HG02623 (cell line): ENCODE measurements around the gene C3orf62.

Source experiments
- ATAC-seq: cut with Tn5 transposase; IDR thresholded peaks from one replicate; pipeline ENCODE4 v1.9.1; 2021; ENCODE audit warnings: moderate library complexity; ENCODE audit not compliant: unreplicated experiment

C3orf62 gene

DNA sequence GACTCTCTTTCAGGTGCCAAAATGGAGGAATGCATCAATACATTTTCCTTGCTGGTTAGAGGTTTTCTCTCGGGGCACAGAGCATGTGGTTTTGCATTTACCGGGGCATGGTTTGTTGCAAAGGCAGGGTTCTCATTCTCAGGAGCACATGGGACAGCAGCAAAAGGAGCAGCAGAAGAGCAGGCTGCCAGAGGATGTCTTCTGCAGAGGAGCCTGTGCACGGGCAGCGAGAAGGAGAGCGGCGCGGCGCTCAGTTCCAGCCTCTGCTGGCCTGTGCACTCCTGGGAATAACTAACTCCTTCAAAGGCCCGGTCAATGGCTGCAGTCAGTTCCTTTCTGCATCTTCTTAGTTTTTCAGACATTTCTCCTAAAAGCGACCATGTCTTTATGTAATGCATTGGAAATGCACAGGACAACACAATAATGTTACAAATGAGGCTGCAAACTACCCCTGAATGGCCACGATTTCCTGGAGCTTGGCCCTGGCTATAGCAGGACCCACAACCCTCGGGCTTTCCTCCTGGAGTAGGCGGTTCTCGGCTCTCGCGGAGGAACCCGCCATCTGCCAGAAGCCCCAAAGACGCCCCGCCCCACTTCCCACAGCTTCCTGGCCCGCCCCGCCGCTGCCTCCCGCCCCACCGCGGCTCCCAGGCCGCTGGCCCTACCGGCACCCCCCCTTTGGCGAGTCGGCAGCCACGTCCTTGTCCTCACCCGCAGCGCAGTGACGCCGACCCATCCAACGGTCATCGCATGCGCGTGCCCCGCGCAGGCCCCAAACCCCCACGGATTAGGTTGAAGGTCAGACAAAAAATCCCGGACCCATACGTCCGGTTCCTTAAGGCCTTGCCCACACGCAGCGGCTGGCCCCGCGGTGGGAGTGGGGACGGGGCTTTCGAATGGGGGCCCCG is at the start of gene C3orf62:
C3orf62 (minus strand) TSS at position 758 of the 908 bp plus-strand sequence; CDS start at position 398, 360 bp downstream.
- no peak for ATAC-seq

DNA sequence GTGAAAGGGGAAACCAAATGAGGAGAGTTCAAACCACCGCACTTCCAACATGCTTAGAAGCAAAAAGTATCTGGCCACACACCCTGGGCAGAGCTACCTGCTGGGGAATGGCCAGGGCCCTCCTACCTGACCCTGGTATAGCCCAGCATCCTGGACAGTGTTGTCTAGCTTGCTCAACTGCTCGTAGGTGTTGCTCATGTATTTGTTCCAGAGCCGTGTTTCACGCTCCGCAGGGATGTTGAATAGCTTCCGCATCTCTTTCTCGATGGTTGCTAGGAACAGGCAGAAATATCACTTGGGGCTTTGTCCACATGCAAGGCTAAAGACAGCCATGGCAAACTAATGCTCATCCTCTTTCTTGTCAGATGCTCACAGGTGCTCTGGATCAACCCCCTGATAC is 47.7 kb upstream of the C3orf62 start:
- ATAC-seq, result no peak

DNA sequence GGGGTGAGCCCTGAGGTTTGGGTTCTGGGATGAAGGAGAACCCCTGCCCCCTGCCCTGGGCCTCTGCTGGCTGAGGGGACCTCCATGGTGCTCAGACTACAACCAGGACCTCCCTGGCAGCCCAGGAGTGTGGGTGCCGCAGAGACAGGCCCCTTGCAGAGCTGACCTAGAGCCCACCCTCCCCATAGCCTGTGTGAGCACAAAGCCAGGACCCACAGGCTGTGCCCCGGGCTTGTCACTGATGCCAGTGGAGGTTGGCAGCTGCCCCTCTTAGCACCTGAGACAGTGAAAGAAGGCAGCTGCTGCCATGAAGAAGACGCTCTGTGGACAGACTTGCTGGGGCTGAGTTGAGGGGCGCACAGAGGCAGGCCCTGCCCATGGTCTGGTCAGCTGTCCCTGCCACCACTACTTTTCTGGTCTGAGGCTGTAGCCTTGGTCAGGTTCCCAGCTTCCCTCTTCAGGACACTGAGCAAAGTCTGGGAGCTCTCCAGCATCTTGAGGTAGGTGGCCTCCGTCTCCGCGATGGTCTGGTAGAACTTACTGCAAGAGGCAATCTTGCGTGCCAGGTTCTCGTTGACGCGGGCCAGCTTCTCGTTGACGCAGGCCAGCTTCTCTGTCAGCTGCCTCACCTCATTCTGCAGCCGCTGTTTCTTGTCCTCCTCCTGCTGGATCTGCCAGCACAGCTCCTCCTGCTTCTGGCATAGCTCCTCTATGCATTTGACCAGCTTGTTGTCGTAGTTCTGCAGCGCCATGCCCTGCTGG is 39.8 kb upstream of the C3orf62 start:
- no peak for ATAC-seq

DNA sequence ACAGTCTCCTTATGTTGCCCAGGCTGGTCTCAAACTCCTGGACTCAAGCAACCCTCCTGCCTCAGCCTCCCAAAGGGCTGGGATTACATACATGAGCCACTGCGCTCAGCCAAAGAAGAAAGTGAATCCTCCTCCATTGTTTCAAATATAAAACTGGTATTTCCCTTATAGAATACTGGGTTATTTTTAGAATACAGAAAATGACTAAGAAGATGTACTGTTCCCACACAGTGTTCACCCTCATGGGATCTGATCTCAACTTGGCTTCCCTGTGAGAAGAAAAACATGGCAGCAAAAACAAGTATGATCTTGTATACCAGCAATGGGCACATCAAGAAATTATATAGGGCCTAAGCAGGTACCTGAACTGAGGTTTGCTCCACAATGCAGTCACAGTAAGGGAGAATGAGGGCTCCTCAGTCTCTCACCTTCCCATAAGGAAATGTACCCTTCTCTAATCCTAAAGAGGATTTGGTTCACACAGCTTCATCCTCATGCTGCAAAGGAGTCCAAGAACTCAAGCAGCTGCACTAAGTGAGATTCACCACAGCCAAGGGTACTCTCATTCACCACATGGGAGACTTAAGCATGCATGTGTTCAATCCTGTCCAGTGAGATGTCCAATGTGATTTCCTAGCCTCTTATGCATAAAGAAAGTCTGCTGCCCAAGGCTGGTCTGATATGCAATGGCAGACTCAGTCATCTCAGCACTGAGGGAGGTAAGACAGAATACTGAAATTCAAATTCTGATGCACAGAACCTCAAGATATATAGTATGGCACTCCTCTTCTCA is 37.1 kb upstream of the C3orf62 start:
- no peak for ATAC-seq

DNA sequence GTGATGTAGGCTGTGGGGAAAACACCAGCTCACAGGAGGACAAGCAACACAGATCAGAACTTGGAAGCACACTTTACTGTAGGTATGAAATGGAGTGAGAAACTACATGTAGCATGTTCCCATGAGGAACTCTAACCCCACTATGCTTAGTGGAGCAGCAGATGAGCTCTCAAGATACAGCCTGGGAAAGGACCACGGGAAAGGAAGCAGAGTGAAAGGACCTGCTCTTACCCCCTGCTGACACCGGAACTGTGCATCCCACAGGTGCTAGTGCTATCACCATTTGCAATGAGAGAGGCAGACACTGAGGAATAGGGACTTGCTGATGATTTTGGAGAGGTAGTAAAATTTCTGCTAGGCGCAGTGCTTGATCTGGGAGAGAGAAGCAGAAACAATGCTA is 34.3 kb upstream of the C3orf62 start:
- no peak for ATAC-seq

DNA sequence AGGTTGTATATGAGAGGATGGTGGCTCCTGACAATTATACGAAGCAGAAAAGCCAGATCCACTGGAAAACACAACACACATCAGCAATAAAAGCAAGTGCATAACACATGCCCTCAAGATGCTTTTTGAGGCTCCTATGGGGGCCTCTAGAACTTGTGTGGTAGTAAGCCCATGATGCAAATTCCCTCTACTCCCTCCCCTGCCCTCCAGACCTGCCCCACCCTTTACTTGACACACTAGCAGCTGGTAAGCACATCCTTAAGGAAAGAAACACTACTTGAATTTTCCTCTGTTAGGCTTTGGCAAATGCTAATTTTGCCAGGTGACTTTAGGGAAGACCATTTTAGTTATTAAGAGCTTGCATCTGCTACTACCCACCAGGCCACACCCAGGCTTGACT is 33.6 kb upstream of the C3orf62 start:
- no peak for ATAC-seq

DNA sequence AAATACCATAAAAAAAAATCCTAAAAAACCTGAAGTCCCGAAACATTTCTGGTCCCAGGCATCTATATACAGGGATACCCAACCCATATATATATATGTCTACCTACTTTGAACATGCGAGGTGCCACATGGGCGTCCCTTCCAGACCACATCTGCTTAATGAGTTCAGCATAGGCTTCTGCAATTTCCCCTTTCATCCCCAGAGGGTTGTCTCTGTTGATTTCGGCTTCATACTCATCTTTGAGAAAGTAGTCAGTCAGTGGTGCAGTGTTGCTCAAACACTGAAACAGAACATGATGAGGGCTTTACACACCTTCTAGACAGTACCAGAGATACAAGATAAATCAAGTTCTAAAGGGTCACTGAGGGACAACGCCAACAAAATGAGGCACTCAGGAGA is 28.6 kb upstream of the C3orf62 start:
- no peak for ATAC-seq

DNA sequence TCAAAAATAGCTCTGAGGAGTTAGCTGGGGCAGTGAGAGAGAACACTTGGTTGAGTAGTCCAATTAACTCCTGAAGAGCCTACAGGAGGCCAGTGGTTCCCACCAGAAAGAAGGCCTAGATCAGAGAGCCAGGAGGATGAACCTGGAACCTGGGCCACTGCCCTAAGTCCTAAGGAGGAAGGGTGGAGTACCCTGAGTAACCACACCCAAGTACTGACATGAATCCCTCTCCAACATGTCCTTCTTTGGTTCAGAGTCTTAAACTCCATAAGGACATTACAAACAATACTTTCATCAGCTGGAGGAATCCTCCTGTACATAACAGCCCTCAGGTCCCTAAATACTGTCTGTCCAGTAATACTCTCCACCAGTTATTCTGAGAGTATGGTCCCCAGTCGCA is 25.6 kb upstream of the C3orf62 start:
- no peak for ATAC-seq

DNA sequence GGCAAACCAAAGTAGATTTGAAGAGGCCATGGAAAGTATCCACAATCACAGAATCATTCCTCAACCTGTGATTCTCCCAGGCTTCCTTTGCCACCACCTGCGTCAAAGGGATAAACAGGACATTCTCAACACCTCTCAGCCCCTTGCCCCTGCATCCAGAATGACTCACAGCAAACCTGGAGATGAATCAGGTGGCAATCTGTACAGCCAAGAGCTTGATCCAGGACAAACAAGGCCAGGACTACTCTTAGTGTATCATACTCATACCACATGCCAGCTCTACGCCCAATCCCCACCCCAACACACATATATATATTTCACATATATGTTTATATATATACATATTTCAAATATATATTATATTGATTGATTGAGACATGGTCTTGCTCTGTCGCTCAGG is 23.6 kb upstream of the C3orf62 start:
- no peak for ATAC-seq

DNA sequence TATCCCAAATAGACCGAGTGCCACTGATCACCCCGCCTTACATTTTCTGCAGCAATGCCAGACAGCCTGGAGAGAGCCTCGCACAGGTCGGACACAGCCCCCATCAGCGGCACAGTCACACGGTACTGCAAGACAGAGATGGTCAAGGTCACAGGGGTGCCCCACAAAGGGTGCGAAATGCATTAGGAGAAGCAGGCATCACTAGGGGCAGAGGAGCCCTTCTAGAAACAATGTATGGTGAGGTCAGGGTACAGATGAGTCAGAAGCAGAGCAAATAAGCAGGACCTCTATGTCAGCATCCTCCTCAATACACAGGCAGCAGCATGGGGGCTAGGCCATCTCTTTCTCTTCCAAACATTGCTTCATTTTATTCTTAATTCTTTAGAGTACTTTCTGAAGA is 21.5 kb upstream of the C3orf62 start:
- ATAC-seq, result no peak

DNA sequence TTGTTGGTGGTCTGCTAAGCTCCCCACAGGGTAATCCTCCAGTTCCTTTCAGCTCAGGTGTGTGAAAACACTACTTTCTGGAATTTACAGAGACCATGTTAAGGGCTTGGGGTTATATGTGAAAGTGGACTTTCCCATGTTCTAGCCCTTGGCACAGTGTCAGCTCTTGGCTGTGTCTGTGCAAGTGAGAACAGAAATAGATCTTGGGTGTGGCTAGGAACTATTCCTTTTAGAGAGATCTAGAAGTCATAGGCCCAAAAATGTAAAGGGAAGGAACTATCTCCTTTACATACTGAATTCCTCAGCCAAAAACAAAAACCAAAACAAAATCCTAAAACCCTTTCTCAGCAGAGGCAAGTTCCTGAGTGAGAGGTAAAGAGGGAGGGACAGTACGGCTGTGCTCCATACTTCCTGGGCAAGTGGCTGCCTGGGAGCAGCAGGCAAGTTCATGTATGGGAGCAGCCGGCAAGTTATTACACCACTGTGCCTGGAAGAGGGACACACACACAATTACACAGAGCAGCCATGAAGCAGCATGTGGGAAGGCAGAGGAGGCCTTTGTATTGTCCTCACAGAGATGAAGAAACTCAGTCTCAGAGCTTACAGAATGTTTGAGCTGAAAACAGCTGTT is 19.9 kb upstream of the C3orf62 start:
- ATAC-seq, result no peak

DNA sequence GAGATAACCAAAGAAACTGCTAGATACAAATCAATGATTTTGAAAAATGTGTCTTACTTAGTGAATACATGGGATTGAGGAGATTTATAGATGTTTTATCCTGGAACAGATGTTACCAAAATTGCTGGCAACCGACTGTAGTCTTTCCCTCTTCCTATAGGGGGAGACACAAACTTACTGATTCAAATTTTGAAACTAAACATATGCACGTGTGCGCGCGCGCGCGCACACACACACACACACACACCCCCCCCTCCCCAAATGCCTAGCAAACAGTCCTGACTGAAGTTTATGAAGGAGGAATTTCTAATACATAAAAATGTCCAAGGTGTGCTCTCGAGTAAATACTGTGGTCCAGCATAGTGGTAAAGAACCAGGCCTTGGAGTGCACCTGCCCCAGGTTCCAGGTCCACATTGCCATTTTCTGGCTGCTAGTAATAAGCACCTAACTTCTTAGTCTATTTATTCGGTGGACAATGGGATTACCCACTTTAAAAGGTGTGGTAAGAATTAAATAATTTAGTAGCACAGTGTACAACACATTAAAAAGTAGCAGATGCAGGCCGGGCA is 18.5 kb upstream of the C3orf62 start:
- ATAC-seq, result no peak

DNA sequence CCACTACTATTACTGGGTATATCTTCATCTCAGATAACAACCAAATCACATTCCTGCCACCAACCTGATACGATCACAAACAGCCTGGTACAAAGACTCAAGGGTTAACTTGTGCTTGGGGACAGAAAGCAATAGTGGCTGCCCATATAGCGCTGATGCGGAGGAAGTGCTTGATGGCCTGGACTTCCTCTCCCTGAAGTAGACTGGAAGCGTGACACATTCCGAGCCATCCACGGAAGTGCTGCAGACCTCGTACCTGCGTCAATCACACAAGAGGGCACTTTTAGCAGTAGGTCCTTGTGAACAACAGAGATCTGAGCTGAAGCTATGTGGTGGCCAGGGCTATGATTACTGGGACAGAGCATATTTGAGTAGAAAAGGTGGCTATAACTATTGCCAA is 17.3 kb upstream of the C3orf62 start:
- no peak for ATAC-seq

DNA sequence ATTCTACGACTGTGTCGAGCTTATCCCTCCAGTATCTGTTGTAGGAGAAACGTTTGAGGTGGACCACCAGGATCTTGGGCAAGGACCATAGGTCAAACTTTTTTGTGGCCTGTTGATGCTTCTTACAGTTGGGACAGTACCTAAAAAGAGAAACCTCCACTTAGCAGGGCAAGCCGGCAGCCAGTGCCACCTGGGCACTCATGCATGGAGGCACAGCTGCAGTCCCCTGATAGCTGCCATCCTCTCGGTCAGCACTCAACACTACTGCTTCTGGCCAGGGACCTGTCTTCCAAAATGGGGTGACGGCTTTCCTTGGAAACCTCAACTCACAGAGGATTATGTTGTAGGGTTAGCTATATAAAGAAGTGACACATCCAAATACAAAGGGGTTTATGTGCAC is 7.0 kb upstream of the C3orf62 start:
- no peak for ATAC-seq

DNA sequence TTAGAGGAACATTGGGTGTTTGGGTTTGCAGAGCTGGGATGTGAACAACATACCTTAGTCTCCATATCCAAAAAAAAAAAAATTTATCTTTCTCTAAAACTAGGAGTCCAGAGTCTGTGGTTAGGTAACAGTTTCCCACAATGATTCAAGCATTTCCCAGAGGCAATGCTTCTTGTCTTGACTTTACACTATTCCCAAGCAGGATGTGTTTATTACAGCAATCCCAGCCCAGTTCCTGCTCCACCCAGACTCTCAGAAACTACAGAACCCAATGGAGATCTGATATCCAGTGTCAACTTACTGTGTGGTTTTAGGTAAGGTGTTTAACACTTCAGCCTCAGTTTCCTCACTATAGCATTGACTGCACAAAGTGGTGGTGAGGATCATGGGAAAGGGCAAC is 2.3 kb upstream of the C3orf62 start:
- no peak for ATAC-seq

DNA sequence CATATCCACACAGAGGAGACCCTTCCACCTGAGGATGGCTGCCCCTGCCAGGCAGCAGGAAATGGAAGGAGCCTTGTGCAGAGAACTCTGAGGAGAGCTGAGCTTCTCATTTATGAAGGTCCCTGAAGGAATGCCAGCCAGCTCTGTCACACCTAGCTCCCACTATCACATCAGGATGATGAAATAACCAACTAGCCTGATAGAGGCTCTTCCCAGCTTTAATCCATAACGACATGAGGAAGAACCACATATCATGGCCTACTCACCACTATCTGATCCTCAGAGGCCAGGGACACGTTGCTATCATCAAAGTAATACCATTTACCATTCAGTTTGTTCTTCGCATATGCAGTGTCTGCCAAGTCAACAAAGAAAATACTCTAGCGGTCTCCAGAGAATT is 1.5 kb upstream of the C3orf62 start:
- no peak for ATAC-seq

DNA sequence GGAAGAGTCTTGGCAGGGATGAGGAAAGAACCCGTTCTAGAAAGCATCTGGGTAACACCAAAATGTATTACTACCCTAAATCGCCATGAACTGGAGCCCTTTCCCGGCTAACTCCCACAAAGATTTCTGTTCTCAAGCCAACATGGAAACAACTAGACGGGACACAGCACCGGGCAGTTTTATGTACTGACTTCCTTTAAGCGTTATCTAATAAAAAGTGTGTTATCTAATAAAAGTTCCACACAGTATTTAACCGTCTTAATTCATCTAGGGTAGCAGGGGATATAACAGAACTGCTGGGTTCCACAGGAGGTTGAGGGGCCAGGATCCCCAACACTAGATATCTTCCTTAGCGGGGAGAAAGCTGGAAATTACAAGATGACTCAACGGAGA is 347 bp upstream of the C3orf62 start:
- ATAC-seq, result no peak

DNA sequence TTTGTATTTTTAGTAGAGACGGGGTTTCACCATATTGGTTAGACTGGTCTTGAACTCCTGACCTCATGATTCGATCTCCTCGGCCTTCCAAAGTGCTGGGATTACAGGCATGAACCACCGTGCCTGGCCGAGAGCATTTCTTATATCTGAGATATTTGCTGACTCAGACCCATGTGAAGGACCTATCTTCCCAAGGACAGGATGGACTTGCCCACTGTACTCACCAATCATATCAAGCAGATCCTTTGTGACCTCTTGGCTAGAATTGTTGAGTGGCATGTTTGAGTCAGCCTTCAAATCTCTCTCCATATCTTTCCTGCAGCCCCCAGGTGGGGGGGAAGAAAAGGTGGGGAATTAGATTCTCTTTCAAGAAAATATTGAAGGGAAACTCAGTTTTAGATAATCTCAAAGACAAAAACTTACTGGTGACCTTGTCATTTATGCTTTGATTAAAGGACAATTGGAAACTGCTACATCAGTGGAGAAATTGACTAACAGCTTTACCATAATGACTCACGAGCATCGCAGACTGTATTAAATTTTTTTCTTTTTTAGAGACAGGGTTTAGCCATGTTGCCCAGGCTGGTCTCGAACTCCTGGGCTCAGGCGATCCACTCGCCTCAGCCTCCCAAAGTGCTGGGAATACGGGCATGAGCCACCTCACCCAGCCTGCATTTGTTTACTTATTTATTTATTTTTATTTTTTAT is 3.1 kb downstream of the C3orf62 start:
- ATAC-seq, result no peak

DNA sequence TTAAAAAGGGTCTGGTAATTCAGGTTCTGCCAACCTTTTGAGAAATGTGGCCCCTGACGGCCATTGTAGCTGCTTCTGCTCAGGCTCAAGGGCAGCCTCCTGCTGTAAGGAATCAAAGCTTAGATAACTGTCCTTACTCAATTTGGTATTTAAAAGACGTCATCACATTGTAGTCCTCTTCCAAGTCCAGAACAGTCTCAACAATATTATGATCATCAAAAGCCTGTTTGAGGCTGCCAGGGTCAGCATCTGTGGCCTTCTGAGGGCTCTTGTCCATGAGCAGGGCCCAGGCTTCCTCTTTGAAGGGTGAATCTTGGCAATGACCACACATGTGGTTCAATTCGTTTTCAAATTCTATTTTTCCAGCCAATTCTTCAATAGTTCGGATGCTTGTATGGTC is 6.0 kb downstream of the C3orf62 start:
- ATAC-seq, result no peak

DNA sequence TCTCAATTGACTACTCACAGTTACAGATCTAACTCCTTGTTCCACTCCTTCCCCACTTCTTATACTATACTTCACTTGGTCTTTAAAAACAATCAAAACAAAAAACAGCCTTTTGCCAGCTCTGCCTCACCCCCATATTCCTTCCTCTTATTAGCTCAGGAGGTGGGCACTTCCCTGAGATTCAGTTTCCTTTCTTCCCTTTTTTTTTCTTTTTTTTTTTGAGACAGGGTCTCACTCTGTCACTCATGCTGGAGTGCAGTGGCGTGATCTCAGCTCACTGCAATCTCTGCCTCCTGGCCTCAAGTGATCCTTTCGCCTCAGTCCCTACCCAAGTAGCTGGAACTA is 6.9 kb downstream of the C3orf62 start:
- ATAC-seq, result no peak
